Measurements from ENCODE around the gene CDCP1. TPM values are rescaled to one million over a fixed set of nuclear protein-coding genes. Genes with fewer than 3 reads are reported as not detected.

The CDCP1 gene
- total RNA-seq, 2 experiments from 2014 or later, result 5.3 to 7.0 TPM

GRCh38 chr3:45182915-45183871 lies 37.0 kb upstream of the CDCP1 start:
- H3K4me1 Mint-ChIP-seq, result peaks cover 30% of the 10 kb centered on the region
- H3K27me3 Mint-ChIP-seq, result peaks cover 41% of the 10 kb centered on the region
- H3K4me3 Mint-ChIP-seq, result no peak overlapping the region
- no peaks in the 10 kb centered on the region for H3K36me3 Mint-ChIP-seq
- no peak overlapping the region for H3K27ac Mint-ChIP-seq
- CTCF ChIA-PET, result interaction anchor here (0.7 to 2.0 kb wide), 2 partner anchors 27 to 142 kb away, joined by 3 to 6 read pairs; no protein-coding TSS in a partner anchor
- DNase-seq (no peak), ATAC-seq (no peak)
- H3K9me3 Mint-ChIP-seq (ENCODE audit: low read depth), result no peaks in the 10 kb centered on the region

GRCh38 chr3:45181496-45181895 lies 35.3 kb upstream of the CDCP1 start:
- CTCF ChIA-PET, result no interaction called here
- H3K36me3 Mint-ChIP-seq, result no peaks in the 10 kb centered on the region
- no peak overlapping the region for H3K27ac Mint-ChIP-seq

GRCh38 chr3:45180899-45181298 lies 34.7 kb upstream of the CDCP1 start:
- no peak for DNase-seq
- peaks cover 49% of the 10 kb centered on the region for H3K27me3 Mint-ChIP-seq
- H3K27ac Mint-ChIP-seq, result no peak overlapping the region
- ATAC-seq, result no peak
- CTCF ChIA-PET, result no interaction called here
- no peak overlapping the region for H3K4me3 Mint-ChIP-seq
- H3K36me3 Mint-ChIP-seq, result no peaks in the 10 kb centered on the region
- H3K9me3 Mint-ChIP-seq (ENCODE audit: low read depth), result no peaks in the 10 kb centered on the region
- H3K4me1 Mint-ChIP-seq, result peaks cover 11% of the 10 kb centered on the region

More at GRCh38 chr3:45181496-45181895, 35.3 kb upstream of the CDCP1 start:
- Mint-ChIP-seq H3K4me1 (peaks cover 13% of the 10 kb centered on the region), H3K9me3 (ENCODE audit: low read depth) (no peaks in the 10 kb centered on the region), H3K27me3 (peaks cover 49% of the 10 kb centered on the region), H3K4me3 (no peak overlapping the region)
- DNase-seq (no peak), ATAC-seq (no peak)

GRCh38 chr3:45180051-45180450 lies 33.9 kb upstream of the CDCP1 start:
- ATAC-seq (no peak), DNase-seq (no peak)
- Mint-ChIP-seq H3K4me1 (peaks cover 8% of the 10 kb centered on the region), H3K27me3 (peaks cover 49% of the 10 kb centered on the region), H3K4me3 (no peak overlapping the region), H3K36me3 (no peaks in the 10 kb centered on the region), H3K27ac (no peak overlapping the region), H3K9me3 (ENCODE audit: low read depth) (no peaks in the 10 kb centered on the region)
- CTCF ChIA-PET, result interaction anchor here (1.3 kb wide), 1 partner anchor 143 kb away, joined by 3 read pairs; no protein-coding TSS in a partner anchor

GRCh38 chr3:45179163-45179562 lies 33.0 kb upstream of the CDCP1 start:
- Mint-ChIP-seq H3K4me3 (no peak overlapping the region), H3K4me1 (peaks cover 3% of the 10 kb centered on the region), H3K9me3 (ENCODE audit: low read depth) (no peaks in the 10 kb centered on the region), H3K27ac (no peak overlapping the region), H3K36me3 (no peaks in the 10 kb centered on the region), H3K27me3 (peaks cover 46% of the 10 kb centered on the region)
- CTCF ChIA-PET, result interaction anchor here (1.3 kb wide), 1 partner anchor 142 kb away, joined by 3 read pairs; no protein-coding TSS in a partner anchor
- no peak for ATAC-seq
- DNase-seq, result no peak

- no peak overlapping the region for H3K4me3 Mint-ChIP-seq
- H3K27ac Mint-ChIP-seq, result no peak overlapping the region
- CTCF ChIA-PET, result interaction anchor here (1.3 kb wide), 1 partner anchor 141 kb away, joined by 3 read pairs; no protein-coding TSS in a partner anchor
- H3K9me3 Mint-ChIP-seq (ENCODE audit: low read depth), result no peaks in the 10 kb centered on the region
- no peaks in the 10 kb centered on the region for H3K36me3 Mint-ChIP-seq
- ATAC-seq (no peak), DNase-seq (no peak)
- peaks cover 46% of the 10 kb centered on the region for H3K27me3 Mint-ChIP-seq
- peaks cover 3% of the 10 kb centered on the region for H3K4me1 Mint-ChIP-seq
These were observed 32.2 kb upstream of the CDCP1 start for GRCh38 chr3:45178183-45179023.

- H3K27ac Mint-ChIP-seq, result no peak overlapping the region
- no peaks in the 10 kb centered on the region for H3K36me3 Mint-ChIP-seq
- H3K9me3 Mint-ChIP-seq (ENCODE audit: low read depth), result no peaks in the 10 kb centered on the region
- H3K4me3 Mint-ChIP-seq, result no peak overlapping the region
- no peak for ATAC-seq
- no peaks in the 10 kb centered on the region for H3K4me1 Mint-ChIP-seq
- CTCF ChIA-PET, result interaction anchor here (0.7 to 1.4 kb wide), 3 partner anchors 49 to 136 kb away, joined by 3 to 4 read pairs (median 3); no protein-coding TSS in a partner anchor
- DNase-seq, result no peak
- peaks cover 39% of the 10 kb centered on the region for H3K27me3 Mint-ChIP-seq
These were observed 30.7 kb upstream of the CDCP1 start for GRCh38 chr3:45176912-45177311.

GRCh38 chr3:45174234-45174633 lies 28.1 kb upstream of the CDCP1 start:
- H3K4me3 Mint-ChIP-seq, result no peak overlapping the region
- no peak overlapping the region for H3K27ac Mint-ChIP-seq
- DNase-seq (no peak), ATAC-seq (no peak)
- H3K4me1 Mint-ChIP-seq, result peaks cover 6% of the 10 kb centered on the region
- H3K36me3 Mint-ChIP-seq, result no peaks in the 10 kb centered on the region
- CTCF ChIA-PET, result no interaction called here
- H3K27me3 Mint-ChIP-seq, result peaks cover 20% of the 10 kb centered on the region
- H3K9me3 Mint-ChIP-seq (ENCODE audit: low read depth), result no peaks in the 10 kb centered on the region

GRCh38 chr3:45173776-45174175 lies 27.6 kb upstream of the CDCP1 start:
- H3K36me3 Mint-ChIP-seq, result no peaks in the 10 kb centered on the region
- H3K4me3 Mint-ChIP-seq, result no peak overlapping the region
- H3K4me1 Mint-ChIP-seq, result peaks cover 6% of the 10 kb centered on the region
- CTCF ChIA-PET, result no interaction called here
- H3K9me3 Mint-ChIP-seq (ENCODE audit: low read depth), result no peaks in the 10 kb centered on the region
- no peak overlapping the region for H3K27ac Mint-ChIP-seq
- DNase-seq, result no peak
- peaks cover 17% of the 10 kb centered on the region for H3K27me3 Mint-ChIP-seq
- no peak for ATAC-seq

GRCh38 chr3:45171283-45171682 lies 25.1 kb upstream of the CDCP1 start:
- Mint-ChIP-seq H3K9me3 (ENCODE audit: low read depth) (no peaks in the 10 kb centered on the region), H3K36me3 (peaks cover 2% of the 10 kb centered on the region), H3K27ac (no peak overlapping the region), H3K4me3 (no peak overlapping the region), H3K27me3 (peaks cover 2% of the 10 kb centered on the region), H3K4me1 (peaks cover 27% of the 10 kb centered on the region)
- DNase-seq (no peak), ATAC-seq (no peak)
- CTCF ChIA-PET, result no interaction called here

GRCh38 chr3:45170096-45170495 lies 23.9 kb upstream of the CDCP1 start:
- H3K9me3 Mint-ChIP-seq (ENCODE audit: low read depth), result peaks cover 2% of the 10 kb centered on the region
- DNase-seq (no peak), ATAC-seq (no peak)
- peaks cover 2% of the 10 kb centered on the region for H3K27me3 Mint-ChIP-seq
- peaks cover 3% of the 10 kb centered on the region for H3K36me3 Mint-ChIP-seq
- CTCF ChIA-PET, result no interaction called here
- H3K4me1 Mint-ChIP-seq, result peaks cover 29% of the 10 kb centered on the region
- H3K27ac Mint-ChIP-seq, result no peak overlapping the region
- no peak overlapping the region for H3K4me3 Mint-ChIP-seq

GRCh38 chr3:45169125-45169904 lies 23.1 kb upstream of the CDCP1 start:
- Mint-ChIP-seq H3K4me3 (no peak overlapping the region), H3K9me3 (ENCODE audit: low read depth) (peaks cover 2% of the 10 kb centered on the region), H3K36me3 (peaks cover 3% of the 10 kb centered on the region), H3K27me3 (peaks cover 2% of the 10 kb centered on the region), H3K27ac (no peak overlapping the region), H3K4me1 (peaks cover 29% of the 10 kb centered on the region)
- DNase-seq (no peak), ATAC-seq (no peak)
- CTCF ChIA-PET, result no interaction called here

GRCh38 chr3:45168451-45168850 lies 22.3 kb upstream of the CDCP1 start:
- Mint-ChIP-seq H3K27ac (no peak overlapping the region), H3K27me3 (peaks cover 9% of the 10 kb centered on the region), H3K36me3 (peaks cover 3% of the 10 kb centered on the region), H3K9me3 (ENCODE audit: low read depth) (peaks cover 2% of the 10 kb centered on the region), H3K4me1 (peaks cover 29% of the 10 kb centered on the region), H3K4me3 (no peak overlapping the region)
- ATAC-seq (no peak), DNase-seq (no peak)
- CTCF ChIA-PET, result interaction anchor here (0.6 to 1.6 kb wide), 3 partner anchors 53 to 131 kb away, joined by 3 to 6 read pairs (median 6); no protein-coding TSS in a partner anchor

Measured in activated CD8-positive, alpha-beta memory T cell treated with anti-CD3 and anti-CD28 coated beads, Interleukin-2, amount 10 ng/mL, durations not matched to agents 7 days and 5 days (primary cell).